Nephron progenitor cell (in vitro differentiated cells): ENCODE measurements around the gene ACP3.

ENCODE experiments used
- DNase-seq: peaks from one replicate; pipeline ENCODE4 v3.0.0; 2021
- H3K27ac Mint-ChIP-seq: 2 replicates; pipeline ENCODE4 v1.8.0; 2021; ENCODE audit warnings: mild to moderate bottlenecking, moderate library complexity, mixed read lengths
- H3K27me3 Mint-ChIP-seq: 2 replicates; pipeline ENCODE4 v1.8.0; 2021; ENCODE audit warnings: mild to moderate bottlenecking, low read depth, mixed read lengths; ENCODE audit not compliant: poor library complexity
- H3K36me3 Mint-ChIP-seq: 2 replicates; pipeline ENCODE4 v1.8.0; 2021; ENCODE audit warnings: low read depth, mixed read lengths
- H3K4me1 Mint-ChIP-seq: 2 replicates; pipeline ENCODE4 v1.8.0; 2021; ENCODE audit warnings: mixed read lengths
- H3K4me3 Mint-ChIP-seq: 2 replicates; pipeline ENCODE4 v1.8.0; 2021; ENCODE audit warnings: mild to moderate bottlenecking, moderate library complexity, mixed read lengths
- H3K9me3 Mint-ChIP-seq: 2 replicates; pipeline ENCODE4 v1.8.0; 2021; ENCODE audit warnings: mild to moderate bottlenecking, moderate library complexity, mixed read lengths
- CTCF ChIP-seq: fragments of 200-600 bp; sonication (generic); IDR thresholded peaks from 2 replicates; pipeline ENCODE4 v1.5.0; 2021; ENCODE audit warnings: antibody characterized with exemption

The ACP3 gene

GRCh38 chr3:132342610-132343009 lies 25.4 kb downstream of the ACP3 start:
- Mint-ChIP-seq H3K4me1 (peaks cover 5% of the 10 kb centered on the region), H3K9me3 (no peaks in the 10 kb centered on the region), H3K36me3 (no peaks in the 10 kb centered on the region), H3K27ac (no peak overlapping the region), H3K27me3 (peaks cover 6% of the 10 kb centered on the region), H3K4me3 (no peak overlapping the region)
- no peak for TF ChIP-seq CTCF
- no peak for DNase-seq

- peaks cover 5% of the 10 kb centered on the region for H3K4me1 Mint-ChIP-seq
- peak; percentile 42 for DNase-seq
- H3K4me3 Mint-ChIP-seq, result no peak overlapping the region
- H3K36me3 Mint-ChIP-seq, result no peaks in the 10 kb centered on the region
- H3K27me3 Mint-ChIP-seq, result peaks cover 6% of the 10 kb centered on the region
- no peak overlapping the region for H3K27ac Mint-ChIP-seq
- TF ChIP-seq CTCF, result peak; percentile 77
- H3K9me3 Mint-ChIP-seq, result no peaks in the 10 kb centered on the region
These were observed 25.9 kb downstream of the ACP3 start for GRCh38 chr3:132343018-132343612.

GRCh38 chr3:132344666-132345280 lies 27.6 kb downstream of the ACP3 start:
- H3K4me3 Mint-ChIP-seq, result no peak overlapping the region
- H3K4me1 Mint-ChIP-seq, result peaks cover 5% of the 10 kb centered on the region
- no peak for DNase-seq
- peaks cover 3% of the 10 kb centered on the region for H3K27me3 Mint-ChIP-seq
- no peak overlapping the region for H3K27ac Mint-ChIP-seq
- no peaks in the 10 kb centered on the region for H3K36me3 Mint-ChIP-seq
- H3K9me3 Mint-ChIP-seq, result no peaks in the 10 kb centered on the region
- no peak for TF ChIP-seq CTCF

GRCh38 chr3:132346841-132347736 lies 29.9 kb downstream of the ACP3 start:
- H3K4me3 Mint-ChIP-seq, result no peak overlapping the region
- H3K36me3 Mint-ChIP-seq, result no peaks in the 10 kb centered on the region
- peaks cover 5% of the 10 kb centered on the region for H3K4me1 Mint-ChIP-seq
- no peak overlapping the region for H3K27ac Mint-ChIP-seq
- H3K9me3 Mint-ChIP-seq, result no peaks in the 10 kb centered on the region
- TF ChIP-seq CTCF, result no peak
- H3K27me3 Mint-ChIP-seq, result no peaks in the 10 kb centered on the region
- DNase-seq, result no peak

- no peak overlapping the region for H3K27ac Mint-ChIP-seq
- H3K36me3 Mint-ChIP-seq, result no peaks in the 10 kb centered on the region
- no peaks in the 10 kb centered on the region for H3K9me3 Mint-ChIP-seq
- H3K4me3 Mint-ChIP-seq, result no peak overlapping the region
- DNase-seq, result no peak
- no peaks in the 10 kb centered on the region for H3K27me3 Mint-ChIP-seq
- TF ChIP-seq CTCF, result no peak
- peaks cover 6% of the 10 kb centered on the region for H3K4me1 Mint-ChIP-seq
These were observed 30.6 kb downstream of the ACP3 start for GRCh38 chr3:132347811-132348210.
